Measurements from ENCODE around the gene PDCD2.

DNA sequence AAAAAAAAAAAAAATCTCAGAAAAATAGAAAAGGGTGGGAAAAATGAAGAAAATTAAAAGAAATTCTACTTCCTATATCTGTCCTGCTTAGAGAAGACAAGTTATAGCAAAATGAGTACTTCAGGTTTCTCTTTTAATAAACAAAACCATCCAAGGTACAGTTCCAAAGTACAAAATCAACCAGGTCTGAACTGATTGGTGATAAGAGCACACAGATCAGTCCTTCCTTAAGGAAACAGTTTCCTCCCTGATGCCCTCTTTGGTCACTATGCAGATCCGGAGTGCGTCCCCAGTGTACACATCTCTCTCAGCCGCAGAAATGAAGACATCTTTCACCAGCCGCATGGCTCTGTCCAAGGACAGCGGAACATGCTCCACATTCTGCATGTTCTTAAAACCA is 49.4 kb downstream of the PDCD2 start:
- TF ChIP-seq, protein P1, sequence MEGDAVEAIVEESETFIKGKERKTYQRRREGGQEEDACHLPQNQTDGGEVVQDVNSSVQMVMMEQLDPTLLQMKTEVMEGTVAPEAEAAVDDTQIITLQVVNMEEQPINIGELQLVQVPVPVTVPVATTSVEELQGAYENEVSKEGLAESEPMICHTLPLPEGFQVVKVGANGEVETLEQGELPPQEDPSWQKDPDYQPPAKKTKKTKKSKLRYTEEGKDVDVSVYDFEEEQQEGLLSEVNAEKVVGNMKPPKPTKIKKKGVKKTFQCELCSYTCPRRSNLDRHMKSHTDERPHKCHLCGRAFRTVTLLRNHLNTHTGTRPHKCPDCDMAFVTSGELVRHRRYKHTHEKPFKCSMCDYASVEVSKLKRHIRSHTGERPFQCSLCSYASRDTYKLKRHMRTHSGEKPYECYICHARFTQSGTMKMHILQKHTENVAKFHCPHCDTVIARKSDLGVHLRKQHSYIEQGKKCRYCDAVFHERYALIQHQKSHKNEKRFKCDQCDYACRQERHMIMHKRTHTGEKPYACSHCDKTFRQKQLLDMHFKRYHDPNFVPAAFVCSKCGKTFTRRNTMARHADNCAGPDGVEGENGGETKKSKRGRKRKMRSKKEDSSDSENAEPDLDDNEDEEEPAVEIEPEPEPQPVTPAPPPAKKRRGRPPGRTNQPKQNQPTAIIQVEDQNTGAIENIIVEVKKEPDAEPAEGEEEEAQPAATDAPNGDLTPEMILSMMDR (IDR thresholded peaks at IDR 0.05): no peak
- no peak for TF ChIP-seq TCF7L2 (IDR thresholded peaks at IDR 0.05; ENCODE audit: low read depth, low read length)
- TF ChIP-seq POLR2AphosphoS5 (IDR thresholded peaks at IDR 0.05; ENCODE audit: low read depth, low read length): no peak

Data from Panc1 (cell line).